Stimulated activated CD4-positive, alpha-beta T cell treated with anti-CD3 and anti-CD28 coated beads, Interleukin-12 subunit alpha, Interleukin-12 subunit beta, amount 100 ng/mL, for 4 hours (primary cell): ENCODE results near the gene TRIP10.

Experiments used
- DNase-seq: peaks from one replicate; pipeline ENCODE4 v3.0.0-alpha.2; 2020

The TRIP10 gene

DNA sequence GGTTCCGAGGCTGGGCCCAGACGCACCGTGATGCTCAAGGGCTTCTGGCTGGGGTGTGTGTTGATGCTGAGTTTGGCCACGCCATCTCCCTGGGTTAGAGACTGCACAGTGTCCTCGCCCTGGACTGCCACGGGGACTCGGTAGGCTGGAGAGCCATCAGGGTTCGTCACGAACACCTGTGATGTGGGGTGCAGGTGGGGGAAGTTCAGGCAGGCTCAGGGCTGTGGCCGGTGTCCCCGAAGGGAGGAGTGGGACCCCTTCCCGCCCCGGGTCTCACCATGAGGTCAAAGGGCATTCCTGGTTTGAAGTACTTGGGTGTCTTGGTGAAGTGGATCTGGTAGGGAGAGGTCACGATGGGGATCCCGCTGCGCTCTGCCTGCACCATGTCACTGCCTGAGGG lies 27.2 kb upstream of the TRIP10 start:
- no peak for DNase-seq

- DNase-seq = no peak
Observed at GRCh38 chr19:6712692-6713670, 26.5 kb upstream of the TRIP10 start.

DNA sequence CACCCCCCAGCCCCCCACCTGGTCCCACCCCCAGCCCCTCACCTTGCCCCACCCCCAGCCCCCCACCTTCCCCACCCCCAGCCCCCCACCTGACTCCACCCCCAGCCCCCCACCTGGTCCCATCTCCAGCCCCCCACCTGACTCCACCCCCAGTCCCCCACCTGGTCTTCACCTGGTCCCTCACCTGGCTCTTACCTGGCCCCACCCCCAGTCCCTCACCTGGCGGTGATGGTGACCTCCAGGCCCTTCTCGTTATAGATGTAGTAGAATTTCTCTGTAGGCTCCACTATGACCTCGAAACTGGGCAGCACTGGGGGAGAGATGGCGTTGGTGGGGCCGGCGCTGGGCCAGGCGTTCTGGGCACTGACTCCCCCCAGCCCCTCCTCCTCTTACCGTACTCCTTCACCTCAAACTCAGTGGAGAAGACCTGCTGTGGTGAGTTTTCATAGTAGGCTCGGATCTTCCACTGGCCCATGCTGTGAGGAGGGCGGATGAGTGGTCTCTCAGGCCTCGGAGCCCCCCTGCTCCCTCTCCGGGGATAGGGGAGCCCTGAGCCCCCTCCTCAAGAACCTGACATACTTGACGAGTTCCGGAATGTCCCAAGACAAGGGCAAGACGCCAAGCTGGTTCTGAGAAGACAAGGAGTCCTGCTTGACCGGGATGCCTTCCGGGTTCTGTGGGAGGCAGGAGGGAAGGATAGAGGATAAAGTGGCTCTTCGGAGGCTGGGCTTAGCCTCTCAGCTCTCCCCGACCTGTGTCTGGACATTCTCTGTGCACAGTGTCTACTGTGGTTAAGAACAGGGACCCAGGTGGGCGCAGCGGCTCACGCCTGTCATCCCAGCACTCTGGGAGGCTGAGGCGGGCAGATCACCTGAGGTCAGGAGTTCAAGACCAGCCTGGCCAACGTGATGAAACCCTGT lies 25.4 kb upstream of the TRIP10 start:
- no peak for DNase-seq

DNA sequence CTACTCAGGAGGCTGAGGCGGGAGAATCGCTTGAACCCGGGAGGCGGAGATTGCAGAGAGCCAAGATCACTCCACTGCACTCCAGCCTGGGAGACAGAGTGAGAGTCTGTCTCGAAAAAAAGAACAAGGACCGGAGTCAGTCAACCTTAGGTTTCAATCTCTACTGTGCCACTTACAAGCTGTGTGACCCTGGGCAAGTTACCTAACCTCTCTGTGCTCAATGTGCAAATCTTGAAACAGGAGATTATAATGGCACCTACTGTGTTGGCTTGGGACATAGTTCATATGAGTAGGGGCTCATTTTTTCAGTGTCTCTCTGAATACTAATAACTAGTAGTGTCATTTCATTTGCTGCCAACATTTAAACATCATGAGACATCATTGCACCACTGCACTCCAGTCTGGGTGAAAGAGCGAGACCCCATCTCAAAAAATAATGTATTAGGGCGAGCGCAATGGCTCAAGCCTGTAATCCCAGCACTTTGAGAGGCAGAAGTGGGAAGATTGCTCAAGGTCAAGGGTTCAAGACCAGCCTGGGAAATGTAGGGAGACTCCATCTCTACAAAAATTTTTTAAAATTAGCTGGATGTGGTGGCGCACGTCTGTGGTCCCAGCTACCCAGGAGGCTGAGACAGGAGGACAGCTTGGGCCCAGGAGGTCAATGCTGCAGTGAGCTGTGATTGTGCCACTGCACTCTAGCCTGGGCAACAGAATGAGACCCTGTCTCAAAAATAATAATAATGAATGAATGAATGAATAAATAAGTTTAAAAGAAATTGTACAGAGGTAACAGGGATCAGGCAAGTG lies 24.5 kb upstream of the TRIP10 start:
- DNase-seq = no peak

GRCh38 chr19:6716610-6716970 lies 22.9 kb upstream of the TRIP10 start:
- DNase-seq = no peak

DNA sequence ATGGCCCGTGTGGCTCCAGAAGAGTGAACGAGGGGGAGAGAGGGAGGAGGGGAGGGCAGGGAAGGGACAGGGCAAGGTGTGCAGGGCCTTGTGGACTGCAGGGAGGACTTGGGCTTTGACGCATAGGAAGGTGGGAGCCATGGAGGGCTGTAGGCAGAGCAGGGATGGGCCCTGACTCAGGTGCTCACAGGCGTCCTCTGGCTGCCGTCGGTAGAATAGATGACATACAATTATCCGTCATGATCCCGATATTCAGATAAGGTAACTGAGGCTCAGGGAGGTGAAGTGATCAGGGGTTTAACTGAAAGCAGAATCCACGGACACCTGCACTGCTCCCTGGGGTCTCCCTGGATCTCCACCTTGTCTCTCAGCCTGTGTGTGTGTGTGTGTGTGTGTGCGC lies 22.4 kb upstream of the TRIP10 start:
- no peak for DNase-seq

GRCh38 chr19:6717441-6717971 lies 22.0 kb upstream of the TRIP10 start:
- no peak for DNase-seq

- no peak for DNase-seq
Observed at GRCh38 chr19:6718111-6718740, 21.3 kb upstream of the TRIP10 start.

GRCh38 chr19:6718741-6719539 lies 20.5 kb upstream of the TRIP10 start:
- DNase-seq = no peak

DNA sequence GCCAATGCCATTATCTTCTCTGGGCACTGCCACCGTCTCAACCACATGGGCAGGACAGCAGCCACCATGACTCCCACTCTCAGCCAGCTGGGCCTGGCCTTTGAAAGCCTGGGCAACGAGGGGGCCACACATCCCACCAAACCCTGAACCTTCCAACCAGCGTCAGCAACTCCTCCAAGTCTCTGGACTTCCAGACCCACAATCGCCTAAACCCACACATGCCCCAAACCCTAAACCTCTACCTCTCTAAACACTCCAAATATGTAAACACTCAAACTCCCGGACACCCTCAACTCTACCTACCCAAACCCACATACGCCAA lies 20.0 kb upstream of the TRIP10 start:
- no peak for DNase-seq

- no peak for DNase-seq
Observed at GRCh38 chr19:6719992-6720368, 19.5 kb upstream of the TRIP10 start.

- no peak for DNase-seq
Observed at GRCh38 chr19:6720369-6721137, 18.9 kb upstream of the TRIP10 start, which contains the start of gene C3. TSS of gene C3 (minus strand) at chr19:6720650. CDS start at chr19:6720589, 61 bp downstream.

DNA sequence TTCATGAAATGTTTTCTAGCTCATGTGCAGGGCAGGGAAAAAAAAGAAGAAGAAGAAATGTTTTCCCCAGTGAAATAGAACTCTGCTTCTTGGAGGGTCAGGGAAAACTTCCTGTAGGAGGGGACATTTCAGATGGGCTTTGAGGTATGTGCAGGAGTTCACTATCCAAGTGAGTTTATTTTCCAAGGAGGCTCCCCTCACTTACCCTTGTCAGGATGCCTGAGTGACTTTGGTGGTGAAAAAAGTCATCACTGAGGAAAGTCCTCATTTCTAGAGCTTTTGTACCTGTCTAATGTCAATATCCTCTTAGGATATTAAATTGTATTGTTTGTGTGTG lies 18.4 kb upstream of the TRIP10 start:
- DNase-seq = no peak

- DNase-seq = no peak
Observed at GRCh38 chr19:6721773-6722172, 17.7 kb upstream of the TRIP10 start.

- DNase-seq = no peak
Observed at GRCh38 chr19:6723108-6723618, 16.3 kb upstream of the TRIP10 start.

DNA sequence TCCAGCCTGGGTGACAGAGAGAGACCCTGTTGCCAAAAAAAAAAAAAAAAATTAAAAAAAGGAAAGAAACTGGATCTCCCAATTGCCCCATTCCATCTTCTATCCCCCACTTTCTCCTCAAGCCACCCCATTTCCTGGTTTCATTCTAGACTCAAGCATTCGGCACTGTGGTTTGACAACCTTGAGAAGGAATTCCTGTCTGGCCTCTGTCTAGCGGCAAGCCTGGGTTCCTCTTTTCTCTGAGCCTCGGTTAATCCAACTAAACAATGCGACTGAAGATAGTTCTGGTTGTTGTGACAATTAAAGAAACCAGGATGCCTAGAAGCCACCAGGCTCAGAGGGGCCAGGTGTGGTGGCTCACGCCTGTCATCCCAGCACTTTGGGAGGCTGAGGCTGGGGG lies 15.7 kb upstream of the TRIP10 start:
- no peak for DNase-seq

DNA sequence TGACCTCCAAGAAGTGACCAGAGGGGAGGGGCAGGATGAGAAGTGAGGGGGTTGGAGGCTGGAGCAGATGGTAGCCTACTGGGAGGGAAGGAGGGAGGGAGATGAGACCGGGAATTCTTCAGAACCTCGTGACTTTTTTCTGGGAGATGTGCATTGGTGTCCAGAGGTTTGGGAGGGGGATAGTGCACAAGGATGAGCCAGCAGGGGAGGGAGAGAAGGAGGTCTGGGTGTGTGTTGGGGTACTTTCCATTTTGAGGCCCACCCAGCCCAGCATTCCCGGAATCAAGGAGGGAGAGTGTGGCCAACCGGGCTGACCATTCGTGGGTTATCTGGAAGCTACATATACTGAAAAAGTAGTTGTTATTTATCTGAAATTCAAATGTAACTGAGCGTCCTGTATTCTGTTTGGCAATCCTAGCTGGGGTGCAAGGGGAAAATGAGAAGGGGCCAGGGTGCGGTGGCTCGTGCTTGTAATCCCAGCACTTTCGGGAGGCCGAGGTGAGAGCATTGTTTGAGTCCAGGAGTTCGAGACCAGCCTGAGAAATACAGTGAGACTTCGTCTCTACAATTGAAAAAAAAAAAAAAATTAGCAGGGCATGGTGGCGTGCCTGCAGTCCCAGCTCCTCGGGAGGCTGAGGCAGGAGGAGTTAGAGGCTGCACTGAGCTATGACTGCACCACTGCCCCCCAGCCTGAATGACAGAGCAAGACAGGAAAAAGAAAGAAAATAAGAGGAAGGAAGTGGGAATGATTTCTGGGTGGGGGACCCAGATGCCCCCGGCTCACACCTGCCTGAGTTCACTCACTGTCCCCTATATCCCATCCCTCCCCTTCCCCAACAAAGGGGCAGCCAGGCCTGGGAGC lies 14.6 kb upstream of the TRIP10 start:
- no peak for DNase-seq

GRCh38 chr19:6725513-6726231 lies 13.8 kb upstream of the TRIP10 start:
- no peak for DNase-seq

DNA sequence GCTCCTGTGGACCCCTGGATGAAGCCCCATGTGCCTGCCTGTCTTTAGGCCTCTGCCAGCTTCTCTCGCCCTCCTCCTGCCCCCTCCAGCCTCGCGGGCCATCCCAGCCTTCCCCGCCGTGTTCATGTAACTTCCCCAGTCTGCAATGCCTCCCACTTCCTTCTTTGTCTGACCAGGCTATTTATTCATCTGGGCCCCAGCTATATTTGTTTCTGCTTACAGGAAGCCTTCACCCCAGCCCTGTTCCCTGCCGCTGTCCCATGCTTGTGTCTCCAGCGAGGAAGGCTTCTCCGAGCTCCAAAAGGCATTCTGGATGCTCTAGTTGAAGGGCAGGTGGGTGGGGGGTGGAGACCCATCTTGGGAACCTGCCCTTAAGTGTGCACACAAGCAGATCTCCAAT lies 11.1 kb upstream of the TRIP10 start:
- DNase-seq = no peak
